ENCODE results near the gene TEDC2. TPM values are rescaled to one million over a fixed set of nuclear protein-coding genes. Genes with fewer than 3 reads are reported as not detected.

TEDC2 gene, protein sequence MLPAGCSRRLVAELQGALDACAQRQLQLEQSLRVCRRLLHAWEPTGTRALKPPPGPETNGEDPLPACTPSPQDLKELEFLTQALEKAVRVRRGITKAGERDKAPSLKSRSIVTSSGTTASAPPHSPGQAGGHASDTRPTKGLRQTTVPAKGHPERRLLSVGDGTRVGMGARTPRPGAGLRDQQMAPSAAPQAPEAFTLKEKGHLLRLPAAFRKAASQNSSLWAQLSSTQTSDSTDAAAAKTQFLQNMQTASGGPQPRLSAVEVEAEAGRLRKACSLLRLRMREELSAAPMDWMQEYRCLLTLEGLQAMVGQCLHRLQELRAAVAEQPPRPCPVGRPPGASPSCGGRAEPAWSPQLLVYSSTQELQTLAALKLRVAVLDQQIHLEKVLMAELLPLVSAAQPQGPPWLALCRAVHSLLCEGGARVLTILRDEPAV
- total RNA-seq = under 1 TPM in 2 of 4 donors, not detected in 2; 0.83 to 0.96 TPM

DNA sequence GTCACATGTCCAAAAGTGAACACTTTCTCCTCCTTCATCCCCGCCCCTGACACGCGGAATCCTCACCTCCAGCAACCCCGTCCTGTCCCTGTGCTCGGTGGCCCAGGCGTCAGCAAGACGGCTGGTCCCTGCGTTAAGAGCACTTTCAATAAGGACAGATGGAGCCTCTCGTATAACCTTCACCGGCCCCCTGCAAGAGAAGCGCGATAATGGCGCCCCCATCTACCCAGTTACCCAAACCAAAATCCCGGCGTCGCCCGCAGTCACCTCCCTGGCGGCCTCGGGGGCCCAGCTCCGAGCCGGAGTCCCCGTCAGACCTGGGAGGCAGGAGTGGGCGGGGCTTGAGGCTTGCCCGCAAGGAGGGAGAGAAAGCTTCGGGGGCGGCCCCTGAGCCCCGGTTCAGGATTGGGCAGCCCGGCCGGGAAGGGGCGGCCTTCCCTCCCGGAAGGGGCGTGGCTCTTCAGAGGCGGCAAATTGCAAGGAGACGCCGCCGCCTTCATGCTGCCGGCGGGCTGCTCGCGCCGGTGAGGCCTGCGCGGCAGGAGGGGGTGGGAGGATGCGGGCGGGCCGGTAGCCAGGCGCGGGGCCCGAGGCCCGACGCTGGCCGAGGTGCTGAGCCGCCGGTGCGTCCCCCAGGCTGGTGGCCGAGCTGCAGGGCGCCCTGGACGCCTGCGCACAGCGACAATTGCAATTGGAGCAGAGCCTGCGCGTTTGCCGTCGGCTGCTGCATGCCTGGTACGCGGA, at the start of gene TEDC2:
Gene TEDC2, plus strand, starts transcription at position 463 of the 744 bp plus-strand sequence. Its CDS starts 36 bp downstream, at position 499.
- 0 to 1% methylated on average over 27 to 45 of the region's 66 CpGs for WGBS, 2 donors
- no peak for TF ChIP-seq POLR2A (IDR thresholded peaks at IDR 0.05)
- DNase-seq = peak; percentile 98
- Histone ChIP-seq H3K27me3 (no peaks in the 10 kb centered on the region), H3K27ac (no peak within 1 kb of the TSS), H3K4me1 (peaks cover 13 to 14% of the 10 kb centered on the region in 2 donors), H3K36me3 (no peaks in the 10 kb centered on the region), H3K4me3 (replicated peaks in 1 of 3) (peak within 1 kb of the TSS in 2 of 3 donors; percentile 46 to 77), H3K9me3 (no peaks in the 10 kb centered on the region)
- intact Hi-C loops (cut with DNase I) = no loop called here

DNA sequence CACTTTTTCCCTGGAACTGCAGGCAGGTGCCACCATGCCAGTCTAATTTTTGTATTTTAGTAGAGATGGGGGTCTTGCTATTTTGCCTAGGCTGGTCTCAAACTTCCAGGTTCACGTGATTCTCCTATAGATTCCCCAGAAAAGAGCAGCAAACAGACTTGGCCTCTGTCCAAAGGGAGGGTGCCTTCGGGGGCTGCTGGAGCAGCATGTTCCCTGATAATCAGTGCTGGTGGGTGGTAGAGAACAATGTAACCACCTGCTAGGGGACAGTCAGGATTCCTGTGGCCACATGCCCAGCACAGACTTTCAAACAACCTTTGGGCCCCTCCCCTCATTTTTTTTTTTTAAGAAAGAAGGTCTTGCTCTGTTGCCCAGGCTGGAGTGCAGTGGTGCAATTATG, 44.8 kb upstream of the TEDC2 start:
- intact Hi-C loops (cut with DNase I) = no loop called here
- Histone ChIP-seq H3K4me3 (replicated peaks in 1 of 3) (no peak overlapping the region), H3K27me3 (no peaks in the 10 kb centered on the region), H3K36me3 (no peaks in the 10 kb centered on the region), H3K27ac (no peak overlapping the region), H3K4me1 (no peaks in the 10 kb centered on the region), H3K9me3 (no peaks in the 10 kb centered on the region)
- WGBS, 2 donors = 58 to 61% methylated on average over 2 of the region's 2 CpGs
- no peak for DNase-seq
- TF ChIP-seq, protein P1, sequence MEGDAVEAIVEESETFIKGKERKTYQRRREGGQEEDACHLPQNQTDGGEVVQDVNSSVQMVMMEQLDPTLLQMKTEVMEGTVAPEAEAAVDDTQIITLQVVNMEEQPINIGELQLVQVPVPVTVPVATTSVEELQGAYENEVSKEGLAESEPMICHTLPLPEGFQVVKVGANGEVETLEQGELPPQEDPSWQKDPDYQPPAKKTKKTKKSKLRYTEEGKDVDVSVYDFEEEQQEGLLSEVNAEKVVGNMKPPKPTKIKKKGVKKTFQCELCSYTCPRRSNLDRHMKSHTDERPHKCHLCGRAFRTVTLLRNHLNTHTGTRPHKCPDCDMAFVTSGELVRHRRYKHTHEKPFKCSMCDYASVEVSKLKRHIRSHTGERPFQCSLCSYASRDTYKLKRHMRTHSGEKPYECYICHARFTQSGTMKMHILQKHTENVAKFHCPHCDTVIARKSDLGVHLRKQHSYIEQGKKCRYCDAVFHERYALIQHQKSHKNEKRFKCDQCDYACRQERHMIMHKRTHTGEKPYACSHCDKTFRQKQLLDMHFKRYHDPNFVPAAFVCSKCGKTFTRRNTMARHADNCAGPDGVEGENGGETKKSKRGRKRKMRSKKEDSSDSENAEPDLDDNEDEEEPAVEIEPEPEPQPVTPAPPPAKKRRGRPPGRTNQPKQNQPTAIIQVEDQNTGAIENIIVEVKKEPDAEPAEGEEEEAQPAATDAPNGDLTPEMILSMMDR (IDR thresholded peaks at IDR 0.05) = no peak
- TF ChIP-seq POLR2A (IDR thresholded peaks at IDR 0.05) = no peak

DNA sequence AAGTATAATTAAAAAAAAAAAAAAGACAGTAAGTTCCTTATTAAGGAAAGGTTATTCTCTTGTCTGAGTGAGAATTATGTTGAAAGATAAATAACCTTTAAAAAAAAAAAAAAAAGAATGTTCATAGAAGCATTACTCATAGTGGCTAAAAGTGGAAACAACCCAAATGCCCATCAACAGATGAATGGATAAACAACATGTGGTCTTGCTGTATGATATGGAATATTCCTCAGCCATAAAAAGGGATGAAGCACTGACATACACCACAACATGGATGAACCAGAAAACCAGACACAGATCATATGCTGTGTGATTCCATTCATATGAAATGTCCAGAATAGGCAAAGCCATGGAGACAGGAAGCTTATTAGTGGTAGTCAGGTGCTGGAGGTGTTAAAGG, 39.9 kb upstream of the TEDC2 start:
- H3K9me3 ChIP-seq = no peaks in the 10 kb centered on the region
- no peak overlapping the region for H3K27ac ChIP-seq
- no peak for DNase-seq
- no peaks in the 10 kb centered on the region for H3K27me3 ChIP-seq
- H3K36me3 ChIP-seq = no peaks in the 10 kb centered on the region
- no peaks in the 10 kb centered on the region for H3K4me1 ChIP-seq
- no peak overlapping the region for H3K4me3 ChIP-seq (replicated peaks in 1 of 3)
- TF ChIP-seq, protein P1 (IDR thresholded peaks at IDR 0.05) = no peak
- TF ChIP-seq POLR2A (IDR thresholded peaks at IDR 0.05) = no peak
- intact Hi-C loops (cut with DNase I) = loop anchor here (5.0 to 10.0 kb wide), 4 partner anchors 78 to 225 kb away; partner anchors contain the start of genes ABCA3, CASKIN1 and RNPS1

DNA sequence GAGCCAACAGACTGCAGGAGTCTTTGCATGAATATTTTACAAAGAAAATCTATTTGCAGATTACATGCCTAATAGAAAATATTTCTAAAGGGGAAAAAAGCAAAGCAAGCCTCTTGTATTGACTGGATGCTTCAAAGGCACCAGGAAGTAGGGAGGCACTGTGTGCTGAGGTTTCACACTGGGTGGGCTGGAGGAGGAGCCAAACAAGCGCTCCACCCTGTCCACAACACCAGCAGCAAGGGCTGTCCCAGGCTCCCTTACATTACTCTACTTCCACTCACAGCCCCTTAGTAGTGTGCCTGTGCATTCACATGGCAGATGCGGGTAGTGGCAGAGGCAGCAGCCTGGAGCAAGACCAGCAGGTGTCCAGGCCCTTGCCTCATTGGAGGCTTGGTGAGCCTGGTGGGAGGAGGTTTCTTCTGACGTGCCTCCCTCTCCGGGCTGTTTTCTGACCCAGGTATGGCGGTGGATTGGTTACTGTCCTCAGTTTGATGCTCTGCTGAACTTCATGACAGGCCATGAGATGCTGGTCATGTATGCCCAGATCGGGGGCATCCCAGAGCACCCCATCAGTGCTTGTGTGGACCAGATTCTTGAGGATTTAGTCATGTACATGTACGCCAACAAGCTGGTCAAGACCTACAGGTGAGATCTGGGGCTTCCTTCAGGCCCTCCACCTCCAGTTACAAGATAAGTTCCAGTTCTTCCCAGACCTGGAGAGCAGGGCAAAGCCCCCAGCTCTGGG, 37.6 kb upstream of the TEDC2 start:
- Histone ChIP-seq H3K27ac (no peak overlapping the region), H3K36me3 (no peaks in the 10 kb centered on the region), H3K9me3 (no peaks in the 10 kb centered on the region), H3K4me1 (peaks cover 0 to 9% of the 10 kb centered on the region in 2 donors), H3K4me3 (replicated peaks in 1 of 3) (no peak overlapping the region), H3K27me3 (no peaks in the 10 kb centered on the region)
- 92 to 93% methylated on average over 5 to 7 of the region's 7 CpGs for WGBS, 2 donors
- intact Hi-C loops (cut with DNase I) = loop anchor here (5.0 to 10.0 kb wide), 4 partner anchors 80 to 227 kb away; partner anchors contain the start of genes ABCA3, CASKIN1 and RNPS1
- no peak for DNase-seq
- no peak for TF ChIP-seq POLR2A (IDR thresholded peaks at IDR 0.05)
- TF ChIP-seq, protein P1 (IDR thresholded peaks at IDR 0.05) = no peak
